ENCODE results near the gene ASCC1.

ASCC1 gene

GRCh38 chr10:72081772-72082590 lies 134.1 kb downstream of the ASCC1 start:
- DNase-seq (ENCODE audit: low spot score) = no peak

- DNase-seq (ENCODE audit: low spot score) = no peak
Observed at GRCh38 chr10:72081210-72081609, 134.9 kb downstream of the ASCC1 start.

GRCh38 chr10:72080042-72080975 lies 135.8 kb downstream of the ASCC1 start:
- no peak for DNase-seq (ENCODE audit: low spot score)

- DNase-seq (ENCODE audit: low spot score) = no peak
Observed at GRCh38 chr10:72079356-72079755, 136.7 kb downstream of the ASCC1 start.

GRCh38 chr10:72077275-72077990 lies 138.6 kb downstream of the ASCC1 start:
- no peak for DNase-seq (ENCODE audit: low spot score)

GRCh38 chr10:72076756-72077155 lies 139.3 kb downstream of the ASCC1 start:
- no peak for DNase-seq (ENCODE audit: low spot score)

GRCh38 chr10:72075376-72076115 lies 140.5 kb downstream of the ASCC1 start:
- no peak for DNase-seq (ENCODE audit: low spot score)

GRCh38 chr10:72074574-72075375 lies 141.3 kb downstream of the ASCC1 start:
- DNase-seq (ENCODE audit: low spot score) = no peak

- DNase-seq (ENCODE audit: low spot score) = no peak
Observed at GRCh38 chr10:72073708-72074573, 142.1 kb downstream of the ASCC1 start.

- DNase-seq (ENCODE audit: low spot score) = no peak
Observed at GRCh38 chr10:72072639-72073038, 143.4 kb downstream of the ASCC1 start.

- DNase-seq (ENCODE audit: low spot score) = no peak
Observed at GRCh38 chr10:72072046-72072445, 144.0 kb downstream of the ASCC1 start.

GRCh38 chr10:72069751-72070526 lies 146.1 kb downstream of the ASCC1 start:
- DNase-seq (ENCODE audit: low spot score) = no peak

GRCh38 chr10:72068901-72069446 lies 147.1 kb downstream of the ASCC1 start:
- no peak for DNase-seq (ENCODE audit: low spot score)

GRCh38 chr10:72068126-72068765 lies 147.8 kb downstream of the ASCC1 start:
- DNase-seq (ENCODE audit: low spot score) = no peak

- DNase-seq (ENCODE audit: low spot score) = no peak
Observed at GRCh38 chr10:72067463-72068125, 148.5 kb downstream of the ASCC1 start.

GRCh38 chr10:72066318-72067284 lies 149.5 kb downstream of the ASCC1 start:
- no peak for DNase-seq (ENCODE audit: low spot score)

All from hepatic stellate cell (primary cell).